Measurements from ENCODE around the gene TAPBPL. TPM values are rescaled to one million over a fixed set of nuclear protein-coding genes. Genes with fewer than 3 reads are reported as not detected.

The TAPBPL gene
- total RNA-seq, 2 experiments from 2014 or later, result 14.7 to 15.8 TPM

GRCh38 chr12:6462234-6462995 is 10.6 kb downstream of the TAPBPL start:
- Mint-ChIP-seq H3K27me3 (no peaks in the 10 kb centered on the region), H3K36me3 (ENCODE audit: low read depth) (peaks cover 90% of the 10 kb centered on the region), H3K27ac (peak overlapping the region; percentile 92), H3K4me3 (peak overlapping the region; percentile 79), H3K9me3 (no peaks in the 10 kb centered on the region), H3K4me1 (ENCODE audit: low read depth) (peaks cover 85% of the 10 kb centered on the region)
- H3K4me1 ChIP-seq (ENCODE audit: insufficient read depth, low read length), result peaks cover 87% of the 10 kb centered on the region
- no peak for TF ChIP-seq CTCF (IDR thresholded peaks at IDR 0.05)
- H3K27ac ChIP-seq (ENCODE audit: low read depth in 1 of 2, low read length in 2 of 2), result peak overlapping the region; percentile 94 to 97
- POLR2A ChIA-PET, result interaction anchor here (0.6 to 16.2 kb wide), 19 partner anchors 8 to 227 kb away, joined by 3 to 225 read pairs (median 9); partner anchors contain the start of genes CD27, GAPDH, MRPL51 and TAPBPL
- peak; percentile 58 for ATAC-seq (ENCODE audit: poor library complexity)
- H3K9me3 ChIP-seq (ENCODE audit: control insufficient read depth in 1 of 2, insufficient read depth in 1 of 2, low read length in 2 of 2), result no peaks in the 10 kb centered on the region
- peak overlapping the region; percentile 35 for H3K4me3 ChIP-seq (ENCODE audit: low read length)
- CTCF ChIA-PET, result interaction anchor here (1.4 to 3.6 kb wide), 8 partner anchors 8 to 139 kb away, joined by 4 to 27 read pairs (median 8); partner anchors contain the start of genes TAPBPL and VAMP1
- no peaks in the 10 kb centered on the region for H3K27me3 ChIP-seq (ENCODE audit: control insufficient read depth in 1 of 2, insufficient read depth in 2 of 2, low read length in 2 of 2)
- intact Hi-C loops (cut with DNase I, micrococcal nuclease), result loop anchor here in 1 of 2 experiments (1.0 to 2.0 kb wide), 3 partner anchors 10 to 30 kb away; partner anchors contain the start of genes CD27, MRPL51 and TAPBPL
- peak in 4 of 14 experiments; percentile 40 to 75 (median 59) for DNase-seq
- H3K36me3 ChIP-seq (ENCODE audit: insufficient read depth, low read length), result peaks cover 79% of the 10 kb centered on the region

GRCh38 chr12:6463216-6463615 is 11.4 kb downstream of the TAPBPL start:
- Mint-ChIP-seq H3K9me3 (no peaks in the 10 kb centered on the region), H3K27ac (peak overlapping the region; percentile 92), H3K4me3 (peak overlapping the region; percentile 74), H3K36me3 (ENCODE audit: low read depth) (peaks cover 90% of the 10 kb centered on the region), H3K4me1 (ENCODE audit: low read depth) (peaks cover 93% of the 10 kb centered on the region), H3K27me3 (no peaks in the 10 kb centered on the region)
- intact Hi-C loops (cut with DNase I, micrococcal nuclease), result loop anchor here in 1 of 2 experiments (2.0 kb wide), 2 partner anchors 18 to 30 kb away; partner anchors contain the start of genes CD27 and MRPL51
- Histone ChIP-seq H3K9me3 (ENCODE audit: control insufficient read depth in 1 of 2, insufficient read depth in 1 of 2, low read length in 2 of 2) (no peaks in the 10 kb centered on the region), H3K4me3 (ENCODE audit: low read length) (peak overlapping the region; percentile 35), H3K36me3 (ENCODE audit: insufficient read depth, low read length) (peaks cover 72% of the 10 kb centered on the region), H3K27me3 (ENCODE audit: control insufficient read depth in 1 of 2, insufficient read depth in 2 of 2, low read length in 2 of 2) (no peaks in the 10 kb centered on the region), H3K27ac (ENCODE audit: low read depth in 1 of 2, low read length in 2 of 2) (peak overlapping the region; percentile 94 to 97), H3K4me1 (ENCODE audit: insufficient read depth, low read length) (peaks cover 90% of the 10 kb centered on the region)
- peak in 8 of 14 experiments; percentile 36 to 69 (median 50) for DNase-seq
- peak; percentile 16 for ATAC-seq (ENCODE audit: poor library complexity)
- POLR2A ChIA-PET, result interaction anchor here (1.0 to 16.2 kb wide), 12 partner anchors 11 to 129 kb away, joined by 3 to 225 read pairs (median 18); partner anchors contain the start of genes CD27, GAPDH, MRPL51 and TAPBPL
- no peak for TF ChIP-seq CTCF (IDR thresholded peaks at IDR 0.05)
- CTCF ChIA-PET, result interaction anchor here (1.4 to 3.6 kb wide), 3 partner anchors 11 to 39 kb away, joined by 4 to 27 read pairs (median 9); partner anchors contain the start of gene TAPBPL

- peaks cover 65% of the 10 kb centered on the region for H3K36me3 ChIP-seq (ENCODE audit: insufficient read depth, low read length)
- Mint-ChIP-seq H3K4me3 (peak overlapping the region; percentile 74), H3K4me1 (ENCODE audit: low read depth) (peaks cover 93% of the 10 kb centered on the region), H3K9me3 (no peaks in the 10 kb centered on the region), H3K27me3 (no peaks in the 10 kb centered on the region), H3K27ac (peak overlapping the region; percentile 92), H3K36me3 (ENCODE audit: low read depth) (peaks cover 90% of the 10 kb centered on the region)
- CTCF ChIA-PET, result interaction anchor here (1.4 to 3.6 kb wide), 4 partner anchors 12 to 128 kb away, joined by 4 to 27 read pairs (median 14); partner anchors contain the start of gene TAPBPL
- peaks cover 90% of the 10 kb centered on the region for H3K4me1 ChIP-seq (ENCODE audit: insufficient read depth, low read length)
- H3K27me3 ChIP-seq (ENCODE audit: control insufficient read depth in 1 of 2, insufficient read depth in 2 of 2, low read length in 2 of 2), result no peaks in the 10 kb centered on the region
- H3K9me3 ChIP-seq (ENCODE audit: control insufficient read depth in 1 of 2, insufficient read depth in 1 of 2, low read length in 2 of 2), result no peaks in the 10 kb centered on the region
- no peak for DNase-seq
- peak overlapping the region; percentile 94 to 97 for H3K27ac ChIP-seq (ENCODE audit: low read depth in 1 of 2, low read length in 2 of 2)
- peak overlapping the region; percentile 35 for H3K4me3 ChIP-seq (ENCODE audit: low read length)
- POLR2A ChIA-PET, result interaction anchor here (1.0 to 16.2 kb wide), 12 partner anchors 12 to 129 kb away, joined by 3 to 225 read pairs (median 18); partner anchors contain the start of genes CD27, GAPDH, MRPL51 and TAPBPL
- no peak for ATAC-seq (ENCODE audit: poor library complexity)
- no peak for TF ChIP-seq CTCF (IDR thresholded peaks at IDR 0.05)
- intact Hi-C loops (cut with DNase I, micrococcal nuclease), result loop anchor here (2.0 kb wide), 4 partner anchors 13 to 129 kb away; partner anchors contain the start of genes CD27 (in 1 of the 2) and MRPL51 (in 1 of the 2)
Measured at GRCh38 chr12:6463858-6464257, 12.0 kb downstream of the TAPBPL start.

All from CD4-positive, alpha-beta T cell (primary cell).